Activated CD4-positive, alpha-beta T cell treated with anti-CD3 and anti-CD28 coated beads, Interleukin-2, amount 10 ng/mL, durations not matched to agents 24 days and 14 days (primary cell): ENCODE results near the gene SECTM1. TPM values are rescaled to one million over a fixed set of nuclear protein-coding genes. Genes with fewer than 3 reads are reported as not detected.
A peak's percentile ranks its signal among the peaks of the same experiment; 100 is the strongest.

Source experiments
- DNase-seq: peaks from one replicate; pipeline ENCODE4 v3.0.0; 2022
- H3K27ac Mint-ChIP-seq: one replicate; pipeline ENCODE4 v1.8.0; 2022; ENCODE audit warnings: mild to moderate bottlenecking, mixed read lengths
- H3K27me3 Mint-ChIP-seq: one replicate; pipeline ENCODE4 v1.8.0; 2022; ENCODE audit warnings: mixed read lengths
- H3K36me3 Mint-ChIP-seq: one replicate; pipeline ENCODE4 v1.8.0; 2022; ENCODE audit warnings: low read depth, mild to moderate bottlenecking, mixed read lengths
- H3K4me1 Mint-ChIP-seq: one replicate; pipeline ENCODE4 v1.8.0; 2021; ENCODE audit warnings: mixed read lengths
- H3K4me3 Mint-ChIP-seq: one replicate; pipeline ENCODE4 v1.8.0; 2022; ENCODE audit warnings: mild to moderate bottlenecking, moderate library complexity, mixed read lengths
- H3K9me3 Mint-ChIP-seq: one replicate; pipeline ENCODE4 v1.8.0; 2021; ENCODE audit warnings: mixed read lengths
- intact Hi-C: fragments of 100-400 bp; cut with micrococcal nuclease; formaldehyde crosslinking; loops from one replicate; pipeline ENCODE4 v1.15.1; 2023
- total RNA-seq: library from RNA; stranded (reverse); gene quantifications from 2 replicates; pipeline ENCODE4 v1.2.3, GENCODE V29; 2022

Gene SECTM1
- total RNA-seq, 1 donor from 2014 or later, result 4.6 TPM

GRCh38 chr17:82292251-82293154, 41.1 kb downstream of the SECTM1 start:
- Mint-ChIP-seq H3K4me1 (peaks cover 43% of the 10 kb centered on the region), H3K36me3 (peaks cover 8% of the 10 kb centered on the region), H3K9me3 (no peaks in the 10 kb centered on the region), H3K4me3 (peak overlapping the region; percentile 87), H3K27ac (peak overlapping the region; percentile 93), H3K27me3 (peaks cover 2% of the 10 kb centered on the region)
- intact Hi-C loops, result loop anchor here (2.0 kb wide), 3 partner anchors 20 to 166 kb away; partner anchors contain the start of genes CSNK1D and NARF
- DNase-seq, result peak; percentile 98

GRCh38 chr17:82291582-82292250, 41.9 kb downstream of the SECTM1 start:
- intact Hi-C loops, result loop anchor here (2.0 kb wide), 3 partner anchors 19 to 167 kb away; partner anchors contain the start of genes CSNK1D and NARF
- DNase-seq, result no peak
- Mint-ChIP-seq H3K4me3 (peak overlapping the region; percentile 87), H3K27ac (peak overlapping the region; percentile 73), H3K36me3 (peaks cover 8% of the 10 kb centered on the region), H3K4me1 (peaks cover 38% of the 10 kb centered on the region), H3K27me3 (no peaks in the 10 kb centered on the region), H3K9me3 (no peaks in the 10 kb centered on the region)

GRCh38 chr17:82287868-82288801, 45.4 kb downstream of the SECTM1 start:
- Mint-ChIP-seq H3K27me3 (no peaks in the 10 kb centered on the region), H3K4me3 (no peak overlapping the region), H3K27ac (peak overlapping the region; percentile 6), H3K4me1 (peaks cover 22% of the 10 kb centered on the region), H3K36me3 (peaks cover 2% of the 10 kb centered on the region), H3K9me3 (no peaks in the 10 kb centered on the region)
- no peak for DNase-seq
- intact Hi-C loops, result no loop called here

GRCh38 chr17:82287013-82287867, 46.3 kb downstream of the SECTM1 start:
- Mint-ChIP-seq H3K36me3 (peaks cover 2% of the 10 kb centered on the region), H3K4me1 (peaks cover 22% of the 10 kb centered on the region), H3K27ac (no peak overlapping the region), H3K27me3 (no peaks in the 10 kb centered on the region), H3K4me3 (no peak overlapping the region), H3K9me3 (no peaks in the 10 kb centered on the region)
- intact Hi-C loops, result no loop called here
- no peak for DNase-seq

GRCh38 chr17:82285141-82285540, 48.4 kb downstream of the SECTM1 start:
- no peak overlapping the region for H3K27ac Mint-ChIP-seq
- no peaks in the 10 kb centered on the region for H3K9me3 Mint-ChIP-seq
- peaks cover 26% of the 10 kb centered on the region for H3K4me1 Mint-ChIP-seq
- no peak for DNase-seq
- intact Hi-C loops, result no loop called here
- H3K36me3 Mint-ChIP-seq, result no peaks in the 10 kb centered on the region
- no peak overlapping the region for H3K4me3 Mint-ChIP-seq
- no peaks in the 10 kb centered on the region for H3K27me3 Mint-ChIP-seq

- intact Hi-C loops, result no loop called here
- Mint-ChIP-seq H3K36me3 (no peaks in the 10 kb centered on the region), H3K27me3 (peaks cover under 1% of the 10 kb centered on the region), H3K27ac (peak overlapping the region; percentile 69), H3K9me3 (no peaks in the 10 kb centered on the region), H3K4me3 (no peak overlapping the region), H3K4me1 (peaks cover 21% of the 10 kb centered on the region)
- DNase-seq, result peak; percentile 63
Observed at GRCh38 chr17:82283208-82283749, 50.3 kb downstream of the SECTM1 start.

- peaks cover 2% of the 10 kb centered on the region for H3K27me3 Mint-ChIP-seq
- no peaks in the 10 kb centered on the region for H3K36me3 Mint-ChIP-seq
- no peaks in the 10 kb centered on the region for H3K9me3 Mint-ChIP-seq
- DNase-seq, result no peak
- no peak overlapping the region for H3K27ac Mint-ChIP-seq
- intact Hi-C loops, result no loop called here
- no peak overlapping the region for H3K4me3 Mint-ChIP-seq
- peaks cover 16% of the 10 kb centered on the region for H3K4me1 Mint-ChIP-seq
Observed at GRCh38 chr17:82282239-82283207, 51.0 kb downstream of the SECTM1 start.

- Mint-ChIP-seq H3K9me3 (no peaks in the 10 kb centered on the region), H3K27ac (no peak overlapping the region), H3K4me1 (peaks cover 13% of the 10 kb centered on the region), H3K27me3 (peaks cover 2% of the 10 kb centered on the region), H3K4me3 (no peak overlapping the region), H3K36me3 (no peaks in the 10 kb centered on the region)
- intact Hi-C loops, result no loop called here
- no peak for DNase-seq
Observed at GRCh38 chr17:82281502-82282238, 51.9 kb downstream of the SECTM1 start.

GRCh38 chr17:82281076-82281475, 52.5 kb downstream of the SECTM1 start:
- no peaks in the 10 kb centered on the region for H3K36me3 Mint-ChIP-seq
- peaks cover 13% of the 10 kb centered on the region for H3K4me1 Mint-ChIP-seq
- intact Hi-C loops, result no loop called here
- H3K9me3 Mint-ChIP-seq, result no peaks in the 10 kb centered on the region
- no peak overlapping the region for H3K27ac Mint-ChIP-seq
- peaks cover 2% of the 10 kb centered on the region for H3K27me3 Mint-ChIP-seq
- H3K4me3 Mint-ChIP-seq, result no peak overlapping the region
- DNase-seq, result no peak

GRCh38 chr17:82280537-82280936, 53.0 kb downstream of the SECTM1 start:
- peaks cover 13% of the 10 kb centered on the region for H3K4me1 Mint-ChIP-seq
- intact Hi-C loops, result no loop called here
- no peak overlapping the region for H3K27ac Mint-ChIP-seq
- no peaks in the 10 kb centered on the region for H3K9me3 Mint-ChIP-seq
- no peaks in the 10 kb centered on the region for H3K36me3 Mint-ChIP-seq
- H3K27me3 Mint-ChIP-seq, result peaks cover 2% of the 10 kb centered on the region
- DNase-seq, result no peak
- no peak overlapping the region for H3K4me3 Mint-ChIP-seq

GRCh38 chr17:82278786-82279391, 54.7 kb downstream of the SECTM1 start:
- no peak overlapping the region for H3K27ac Mint-ChIP-seq
- no peak overlapping the region for H3K4me3 Mint-ChIP-seq
- no peaks in the 10 kb centered on the region for H3K9me3 Mint-ChIP-seq
- peaks cover 16% of the 10 kb centered on the region for H3K4me1 Mint-ChIP-seq
- peaks cover 2% of the 10 kb centered on the region for H3K27me3 Mint-ChIP-seq
- intact Hi-C loops, result no loop called here
- H3K36me3 Mint-ChIP-seq, result no peaks in the 10 kb centered on the region
- DNase-seq, result no peak
